Measurements from ENCODE around the gene MIPOL1.
A peak's percentile ranks its signal among the peaks of the same experiment; 100 is the strongest.
"Not testable (repeated sequence)": the region's sequence is repeated elsewhere in the genome, so short reads cannot be mapped to it uniquely, and the experiment has no call there.

MIPOL1 gene

DNA sequence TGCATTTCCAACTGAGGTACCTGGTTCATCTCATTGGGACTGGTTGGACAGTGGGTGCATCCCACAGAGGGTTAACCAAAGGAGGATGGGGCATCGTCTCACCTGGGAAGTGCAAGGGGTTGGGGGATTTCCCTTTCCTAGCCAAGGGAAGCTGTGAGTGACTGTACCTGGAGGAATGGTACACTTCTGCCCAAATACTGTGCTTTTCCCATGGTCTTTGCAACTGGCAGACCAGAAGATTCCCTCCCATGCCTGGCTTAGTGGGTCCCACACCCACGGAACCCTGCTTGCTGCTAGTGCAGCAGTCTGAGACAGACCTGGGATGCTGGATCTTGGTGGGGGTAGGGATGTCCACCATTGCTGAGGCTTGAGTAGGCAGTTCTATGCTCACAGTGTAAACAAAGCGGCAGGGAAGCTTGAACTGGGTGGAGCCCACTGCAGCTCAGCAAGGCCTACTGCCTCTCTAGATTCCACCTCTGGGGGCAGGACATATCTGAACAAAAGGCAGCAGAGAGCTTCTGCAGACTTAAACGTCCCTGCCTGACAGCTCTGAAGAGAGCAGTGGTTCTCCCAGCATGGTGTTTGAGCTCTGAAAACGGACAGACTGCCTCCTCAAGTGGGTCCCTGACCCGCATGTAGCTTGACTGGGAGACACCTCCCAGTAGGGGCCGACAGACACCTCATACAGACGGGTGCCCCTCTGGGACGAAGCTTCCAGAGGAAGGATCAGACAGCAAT, 9.7 kb upstream of the MIPOL1 start:
- not testable (repeated sequence) for DNase-seq

DNA sequence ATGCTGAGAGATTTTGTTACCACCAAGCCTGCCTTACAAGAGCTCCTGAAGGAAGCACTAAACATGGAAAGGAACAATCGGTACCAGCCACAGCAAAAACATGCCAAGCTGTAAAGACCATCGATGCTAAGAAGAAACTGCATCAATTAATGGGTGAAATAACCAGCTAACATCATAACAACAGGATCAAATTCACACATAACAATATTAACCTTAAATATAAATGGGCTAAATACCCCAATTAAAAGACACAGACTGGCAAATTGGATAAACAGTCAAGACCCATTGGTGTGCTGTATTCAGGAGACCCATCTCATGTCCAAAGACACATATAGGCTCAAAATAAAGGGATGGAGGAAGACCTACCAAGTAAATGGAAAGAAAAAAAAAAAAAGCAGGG, 8.0 kb upstream of the MIPOL1 start:
- not testable (repeated sequence) for DNase-seq

GRCh38 chr14:37194698-37195097, 3.0 kb upstream of the MIPOL1 start:
- DNase-seq, result no peak

DNA sequence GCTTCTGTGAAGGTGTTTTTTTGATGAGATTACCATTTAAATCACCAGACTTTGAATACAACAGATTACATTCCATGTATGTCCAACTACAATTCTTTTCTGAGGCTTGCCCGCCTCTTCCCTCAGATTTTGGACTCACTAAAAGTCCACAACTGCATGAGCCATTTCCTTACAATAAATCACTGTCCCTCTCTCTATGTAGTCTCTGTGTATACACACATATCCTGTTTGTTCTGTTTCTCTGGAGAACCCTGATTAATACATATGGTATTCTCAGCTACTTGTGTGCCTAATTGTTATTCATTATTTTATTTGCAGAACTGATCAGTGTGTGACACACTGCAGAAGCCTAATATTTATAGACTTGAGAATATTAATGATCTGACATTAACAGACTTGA, 2.4 kb upstream of the MIPOL1 start:
- DNase-seq, result no peak

DNA sequence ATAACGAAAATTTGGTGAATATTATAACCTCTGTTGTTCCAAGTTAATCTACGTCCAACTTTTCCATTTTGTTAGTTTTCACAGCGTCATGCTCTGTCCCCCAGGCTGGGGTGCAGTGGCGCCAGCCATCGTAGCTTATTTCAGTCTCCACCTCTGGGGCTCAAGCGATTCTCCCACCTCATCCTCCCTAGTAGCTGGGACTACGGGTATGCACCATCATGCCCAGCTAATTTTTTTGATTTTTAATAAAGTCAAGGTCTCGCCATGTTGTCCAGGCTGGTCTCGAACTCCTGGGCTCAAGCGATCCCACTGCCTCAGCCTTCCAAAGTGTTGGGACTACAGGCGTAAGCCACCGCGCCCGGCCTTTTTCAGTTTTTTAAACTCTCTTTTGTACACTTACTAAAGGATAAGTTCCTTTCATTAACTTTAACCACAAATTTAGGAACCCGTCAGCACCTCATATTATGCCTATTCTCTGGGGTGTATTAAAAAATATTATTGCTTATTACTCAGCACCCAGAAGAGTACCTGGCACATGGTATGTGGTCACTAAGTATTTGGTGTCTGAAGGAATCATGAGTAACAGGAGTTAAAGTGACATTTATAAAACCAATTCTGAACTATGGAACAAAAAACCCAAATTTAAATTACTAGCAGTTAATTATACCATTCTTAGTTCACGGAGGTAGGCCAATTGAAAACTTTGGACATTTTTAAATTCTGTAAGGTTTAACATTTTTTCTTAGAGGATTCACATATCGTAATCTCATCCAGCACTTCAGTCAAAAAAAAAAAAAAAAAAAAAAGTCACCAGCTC, 925 bp upstream of the MIPOL1 start:
- no peak for DNase-seq

- DNase-seq, result no peak
Measured at GRCh38 chr14:37198273-37198598, 499 bp downstream of the MIPOL1 start.

DNA sequence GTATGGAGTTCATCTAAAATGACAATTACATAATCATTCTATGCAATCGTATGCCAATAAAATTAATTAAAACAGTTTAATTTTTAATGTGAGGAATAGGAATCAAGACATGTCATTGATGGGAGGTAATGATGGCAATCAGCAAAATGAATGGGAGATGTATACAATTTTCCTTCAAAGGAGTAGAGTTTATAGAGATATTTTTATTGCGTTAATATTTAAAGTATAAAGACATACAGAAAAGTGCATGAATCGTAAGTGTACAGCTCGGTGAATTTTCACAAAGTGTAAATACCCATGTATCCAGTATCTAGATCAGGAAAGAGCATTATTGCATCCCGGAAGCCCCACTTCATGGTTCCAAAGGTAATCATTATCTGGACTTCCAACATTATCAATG, 1.2 kb downstream of the MIPOL1 start:
- DNase-seq, result no peak

DNA sequence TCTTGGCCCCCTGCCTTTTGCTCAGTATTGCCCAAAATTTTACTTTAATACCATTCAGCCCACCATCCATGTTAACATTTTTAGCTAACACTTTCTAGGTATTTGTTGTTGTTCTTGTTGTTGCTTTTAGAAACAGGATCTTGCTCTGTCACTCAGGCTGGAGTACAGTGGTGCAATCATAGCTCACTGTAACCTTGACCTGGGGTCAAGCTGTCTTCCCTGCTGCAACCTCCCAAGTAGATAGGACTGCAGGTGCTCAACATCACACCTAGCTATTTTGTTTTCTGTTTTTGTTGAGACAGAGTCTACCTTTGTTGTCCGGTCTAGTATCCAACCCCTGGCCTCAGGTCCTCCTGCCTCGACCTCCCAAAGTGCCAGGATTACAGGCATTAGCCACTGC, 4.0 kb downstream of the MIPOL1 start:
- no peak for DNase-seq

- DNase-seq, result no peak
Measured at GRCh38 chr14:37202265-37202664, 4.5 kb downstream of the MIPOL1 start.

DNA sequence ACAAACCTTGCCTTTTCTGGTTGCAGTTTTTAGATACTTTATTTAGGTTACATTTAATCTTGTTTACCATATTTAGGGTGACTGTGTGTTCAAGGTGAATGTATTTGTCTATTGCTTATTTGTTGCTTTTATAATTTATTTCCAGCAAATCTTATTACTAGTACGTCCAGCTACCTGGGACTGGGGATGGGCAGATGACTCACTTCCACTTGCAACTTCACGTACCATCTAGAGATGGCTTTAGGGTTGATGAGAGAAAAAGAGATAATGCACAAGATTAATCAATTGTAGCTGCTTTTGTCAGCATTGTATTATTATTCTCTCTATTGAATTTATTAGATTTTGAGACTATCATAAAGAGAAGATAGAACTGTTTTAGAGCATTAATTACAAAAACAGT, 5.1 kb downstream of the MIPOL1 start:
- DNase-seq, result no peak

DNA sequence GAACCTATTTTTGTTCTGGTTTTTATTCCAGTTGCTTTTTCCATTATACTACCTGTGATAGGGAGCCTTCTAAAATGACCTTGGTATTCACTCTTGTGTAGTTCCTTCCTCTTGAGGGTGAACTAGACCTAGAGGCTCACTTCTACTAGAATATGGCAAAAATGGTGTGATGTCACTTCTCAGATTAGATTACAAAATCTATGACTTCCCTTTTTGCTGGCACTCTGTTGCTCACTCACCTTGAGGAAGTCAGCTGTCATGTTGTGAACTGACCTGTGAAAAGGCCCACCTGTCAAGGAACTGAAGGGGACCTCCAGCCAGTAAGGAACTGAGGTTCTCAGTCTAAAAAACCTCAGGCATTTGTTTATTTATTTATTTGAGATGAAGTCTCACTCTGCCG, 5.7 kb downstream of the MIPOL1 start:
- no peak for DNase-seq

GRCh38 chr14:37205623-37206605, 8.2 kb downstream of the MIPOL1 start:
- DNase-seq, result not testable (repeated sequence)

- DNase-seq, result not testable (repeated sequence)
Measured at GRCh38 chr14:37209617-37210016, 11.9 kb downstream of the MIPOL1 start.

GRCh38 chr14:37210448-37210847, 12.7 kb downstream of the MIPOL1 start:
- no peak for DNase-seq

GRCh38 chr14:37213016-37213415, 15.3 kb downstream of the MIPOL1 start:
- no peak for DNase-seq

GRCh38 chr14:37215345-37215744, 17.6 kb downstream of the MIPOL1 start:
- DNase-seq, result no peak

GRCh38 chr14:37221073-37221472, 23.3 kb downstream of the MIPOL1 start:
- DNase-seq, result no peak

GRCh38 chr14:37223947-37224474, 26.3 kb downstream of the MIPOL1 start:
- DNase-seq, result no peak

GRCh38 chr14:37225668-37226067, 27.9 kb downstream of the MIPOL1 start:
- not testable (repeated sequence) for DNase-seq

DNA sequence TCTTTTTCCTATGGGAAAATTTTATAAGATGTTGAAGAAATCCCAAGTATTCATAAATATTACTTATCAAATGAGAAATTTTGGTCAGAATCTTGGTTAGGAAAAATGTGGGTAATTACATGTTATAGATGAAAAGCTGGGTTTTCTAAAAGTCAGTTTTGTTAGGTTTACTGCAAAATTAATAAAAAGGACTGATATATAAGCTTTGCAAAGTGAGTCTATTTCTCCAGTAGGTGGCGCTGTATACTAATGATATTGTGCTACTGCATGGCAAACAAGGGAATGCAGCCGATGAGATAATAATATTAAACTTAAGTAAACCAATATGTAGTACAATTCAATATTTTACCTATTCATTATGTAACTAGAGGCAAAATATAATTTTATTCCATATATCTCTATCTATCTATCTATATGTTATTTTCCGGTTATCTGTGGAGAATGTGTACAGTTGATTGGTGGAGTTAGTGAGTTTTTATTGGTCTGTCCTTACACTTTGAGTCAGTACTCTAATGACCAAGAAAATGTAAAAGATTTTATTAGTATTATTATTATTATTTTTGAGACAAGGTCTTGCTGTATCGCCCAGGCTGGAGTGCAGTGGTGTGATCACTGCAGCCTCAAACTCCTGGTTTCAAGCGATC, 32.9 kb downstream of the MIPOL1 start:
- peak; percentile 37 for DNase-seq

DNA sequence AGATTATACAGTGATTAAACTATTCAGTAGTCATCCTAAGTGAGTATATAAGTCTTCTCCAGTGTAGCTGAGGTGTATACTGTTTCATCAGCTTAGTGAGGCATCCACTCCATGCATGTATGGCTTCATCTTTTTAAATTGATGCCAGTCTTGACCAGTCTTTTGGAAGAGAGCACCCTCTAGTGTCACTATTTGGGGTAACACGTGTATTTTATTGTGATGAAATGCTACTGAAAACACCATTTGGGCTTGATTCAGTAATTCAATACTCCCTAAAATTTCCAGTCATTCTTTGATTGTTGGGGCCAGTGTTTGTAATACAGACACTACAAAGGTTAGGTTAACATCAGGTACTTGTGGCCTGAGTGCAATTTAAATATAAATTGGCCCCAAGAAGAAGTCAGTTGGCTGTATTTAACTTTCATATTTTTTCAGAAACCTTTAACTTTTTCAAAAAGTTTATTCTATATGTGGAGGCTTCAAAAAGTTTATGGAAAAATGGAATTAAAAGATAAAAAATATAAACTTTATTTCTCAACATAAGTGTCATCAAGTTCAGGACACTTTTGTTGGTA, 35.3 kb downstream of the MIPOL1 start:
- DNase-seq, result peak; percentile 35

DNA sequence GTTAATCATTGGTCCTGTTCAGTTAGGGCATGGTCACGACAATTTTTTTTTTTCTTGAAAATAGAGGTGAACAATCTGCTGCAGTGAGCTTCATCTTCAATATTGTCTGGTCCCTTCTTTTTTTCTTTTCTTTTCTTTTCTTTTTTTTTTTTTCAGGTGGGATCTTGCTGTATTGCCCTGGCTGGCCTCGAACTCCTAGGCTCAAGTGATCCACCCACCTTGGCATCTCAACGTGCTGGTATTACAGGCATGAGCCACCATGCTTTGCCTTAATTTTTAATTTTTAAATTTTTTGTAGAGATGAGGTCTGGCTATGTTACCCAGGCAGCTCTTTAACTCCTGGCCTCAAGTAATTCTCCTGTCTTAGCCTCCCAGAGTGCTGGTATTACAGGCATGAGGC, 36.5 kb downstream of the MIPOL1 start:
- no peak for DNase-seq

Data from MV-4-11 (cell line).